HG02678 (cell line): ENCODE measurements around the gene FBP2.
"Not testable (repeated sequence)": the region's sequence is repeated elsewhere in the genome, so short reads cannot be mapped to it uniquely, and the experiment has no call there.

ENCODE experiments used
- ATAC-seq: cut with Tn5 transposase; IDR thresholded peaks from one replicate; pipeline ENCODE4 v1.9.1; 2021; ENCODE audit warnings: mild to moderate bottlenecking, moderate library complexity; ENCODE audit not compliant: unreplicated experiment

FBP2 gene

GRCh38 chr9:94566550-94566949, 27.1 kb downstream of the FBP2 start:
- ATAC-seq, result no peak

DNA sequence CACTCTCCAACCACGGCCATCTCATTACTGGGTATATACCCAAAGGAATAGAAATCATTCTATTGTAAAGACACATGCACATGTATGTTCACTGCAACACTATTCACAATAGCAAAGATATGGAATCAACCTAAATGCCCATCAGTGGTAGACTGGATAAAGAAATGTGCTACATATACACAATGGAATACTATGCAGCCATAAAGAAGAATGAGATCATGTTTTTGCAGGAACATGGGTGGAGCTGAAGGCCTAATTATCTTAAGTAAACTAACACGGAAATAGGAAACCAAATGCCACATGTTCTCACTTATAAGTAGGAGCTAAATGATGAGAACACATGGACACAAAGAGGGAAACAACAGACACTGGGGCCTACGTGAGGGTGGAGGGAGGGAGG, 29.3 kb downstream of the FBP2 start:
- not testable (repeated sequence) for ATAC-seq

- ATAC-seq, result no peak
Measured at GRCh38 chr9:94563548-94563947, 30.1 kb downstream of the FBP2 start.

DNA sequence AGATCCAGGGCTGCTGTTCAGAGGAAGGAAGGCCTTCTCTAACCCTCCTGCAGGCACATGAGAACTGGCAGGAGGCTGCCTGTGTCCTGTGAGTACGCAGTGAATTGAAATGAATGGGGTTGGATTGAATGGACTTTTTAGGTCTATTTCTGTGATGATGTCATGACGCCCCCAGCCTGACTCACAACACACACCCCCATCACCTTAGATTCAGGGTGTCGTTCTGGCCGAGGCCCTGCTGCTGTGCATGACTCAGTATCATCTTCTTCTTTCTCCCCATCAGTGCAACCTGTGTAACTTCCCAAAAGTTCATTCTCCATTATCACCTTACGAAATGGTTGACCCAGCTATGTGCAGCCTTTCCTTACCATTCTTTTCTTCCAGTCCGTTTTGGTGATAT, 33.4 kb downstream of the FBP2 start:
- ATAC-seq, result no peak

DNA sequence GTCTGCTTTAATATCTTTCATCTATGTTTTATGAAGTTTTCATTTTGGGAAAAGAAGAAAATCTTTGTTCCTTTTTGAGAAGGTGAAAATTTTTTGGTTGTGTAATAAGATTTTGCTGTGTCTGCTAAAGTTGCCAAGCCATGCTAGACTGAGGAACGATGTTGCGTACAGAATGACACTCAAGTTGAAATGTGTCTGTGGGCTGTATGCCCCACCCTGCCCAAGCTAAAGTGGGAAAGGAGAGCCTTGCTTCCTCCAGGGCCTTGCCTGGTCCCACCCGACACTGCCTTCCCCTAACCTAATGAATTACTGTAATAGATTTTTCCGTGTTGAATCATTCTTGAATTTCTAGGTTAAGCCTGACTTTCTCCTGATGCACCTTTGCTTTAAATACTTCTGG, 36.2 kb downstream of the FBP2 start:
- ATAC-seq, result no peak

GRCh38 chr9:94554439-94555331, 38.9 kb downstream of the FBP2 start, which contains the start of gene PCAT7:
PCAT7 (plus strand) TSS chr9:94555083.
- ATAC-seq, result no peak

DNA sequence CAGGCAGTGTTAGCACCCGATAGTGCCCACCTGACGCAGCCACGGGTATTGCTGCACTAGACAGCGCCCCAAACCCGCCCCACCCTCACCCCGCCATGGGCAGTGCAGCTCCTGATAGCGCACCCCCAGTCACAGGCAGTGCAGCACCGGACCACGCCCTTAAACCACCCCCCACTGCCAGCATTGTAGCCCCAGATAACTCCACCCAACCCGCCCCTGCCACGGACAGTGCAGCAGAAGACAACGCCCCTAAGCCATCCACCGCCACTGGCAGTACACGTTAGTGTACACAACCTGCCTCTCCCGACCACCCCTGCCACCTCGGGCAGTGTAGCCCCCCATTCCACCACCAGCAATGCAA, 39.6 kb downstream of the FBP2 start:
- no peak for ATAC-seq

- ATAC-seq, result no peak
Measured at GRCh38 chr9:94553029-94553938, 40.3 kb downstream of the FBP2 start.

- no peak for ATAC-seq
Measured at GRCh38 chr9:94545940-94546339, 47.7 kb downstream of the FBP2 start.

- not testable (repeated sequence) for ATAC-seq
Measured at GRCh38 chr9:94544335-94544734, 49.3 kb downstream of the FBP2 start.

DNA sequence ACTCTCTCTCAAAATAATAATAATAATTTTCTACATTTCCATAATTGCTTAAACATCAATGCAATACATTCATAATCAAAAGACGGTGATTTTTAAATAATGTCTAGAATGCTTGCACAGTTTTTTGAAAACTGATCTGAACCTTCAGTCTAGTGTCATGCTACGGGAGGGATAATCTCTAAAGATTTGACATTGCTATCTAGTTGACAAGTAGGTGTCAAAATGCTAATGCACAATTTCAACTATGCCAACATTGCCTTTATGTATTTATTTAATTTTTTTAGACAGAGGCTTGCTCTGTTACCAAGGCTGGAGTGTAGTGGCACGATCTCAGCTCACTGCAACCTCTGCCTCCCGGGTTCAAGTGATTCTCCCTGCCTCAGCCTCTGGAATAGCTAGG, 54.7 kb downstream of the FBP2 start:
- no peak for ATAC-seq

DNA sequence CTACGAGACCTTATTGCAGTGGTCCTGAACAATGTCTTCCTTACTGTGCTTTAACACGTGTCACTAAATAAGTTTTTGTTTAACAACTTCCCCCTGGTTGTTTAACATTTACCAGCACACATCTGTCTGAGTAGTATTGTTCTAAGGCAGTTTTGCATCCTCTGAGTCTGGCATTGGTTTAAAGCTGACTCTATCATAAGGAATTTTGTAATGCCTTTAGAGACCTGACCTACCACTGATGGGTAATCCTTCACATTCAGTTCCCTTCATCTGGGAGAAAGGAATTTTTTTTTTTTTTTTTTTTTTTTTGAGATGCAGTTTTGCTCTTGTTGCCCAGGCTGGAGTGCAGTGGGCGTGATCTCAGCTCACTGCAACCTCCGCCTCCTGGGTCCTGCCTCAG, 58.7 kb downstream of the FBP2 start:
- no peak for ATAC-seq

DNA sequence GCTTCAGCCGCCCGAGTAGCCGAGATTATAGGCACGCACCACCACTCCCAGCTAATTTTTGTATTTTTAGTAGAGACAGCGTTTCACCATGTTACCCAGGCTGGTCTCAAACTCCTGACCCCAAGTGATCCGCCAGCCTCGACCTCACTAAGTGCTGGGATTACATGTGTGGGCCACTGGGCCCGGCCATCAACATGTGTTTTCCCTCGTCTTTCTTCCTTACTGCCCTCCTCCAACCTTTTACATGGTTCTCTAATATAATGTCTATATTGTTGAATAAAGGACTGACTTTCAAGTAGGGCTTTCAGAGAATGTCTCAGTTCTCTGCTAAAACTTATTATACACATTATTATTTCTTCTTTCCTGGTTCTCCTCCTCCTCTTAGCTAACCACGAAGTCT, 60.0 kb downstream of the FBP2 start:
- ATAC-seq, result no peak

GRCh38 chr9:94533155-94533554, 60.5 kb downstream of the FBP2 start:
- no peak for ATAC-seq

DNA sequence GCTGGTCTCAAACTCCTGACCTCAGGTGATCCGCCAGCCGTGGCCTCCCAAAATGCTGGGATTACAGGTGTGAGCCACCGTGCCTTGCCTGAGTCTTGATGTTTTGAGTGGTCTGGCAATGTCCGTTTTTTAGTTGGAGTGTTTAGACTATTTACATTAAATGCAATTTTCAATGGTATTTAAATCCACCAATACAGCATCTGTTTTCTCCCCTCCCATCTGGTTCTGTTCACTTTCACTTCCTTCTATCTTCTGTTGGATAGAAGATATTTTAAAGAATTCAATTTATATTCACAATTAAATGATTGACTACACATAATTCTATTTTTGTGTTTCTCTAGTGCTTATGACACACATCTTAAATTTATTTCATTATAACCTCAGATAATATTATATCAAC, 64.7 kb downstream of the FBP2 start:
- no peak for ATAC-seq

DNA sequence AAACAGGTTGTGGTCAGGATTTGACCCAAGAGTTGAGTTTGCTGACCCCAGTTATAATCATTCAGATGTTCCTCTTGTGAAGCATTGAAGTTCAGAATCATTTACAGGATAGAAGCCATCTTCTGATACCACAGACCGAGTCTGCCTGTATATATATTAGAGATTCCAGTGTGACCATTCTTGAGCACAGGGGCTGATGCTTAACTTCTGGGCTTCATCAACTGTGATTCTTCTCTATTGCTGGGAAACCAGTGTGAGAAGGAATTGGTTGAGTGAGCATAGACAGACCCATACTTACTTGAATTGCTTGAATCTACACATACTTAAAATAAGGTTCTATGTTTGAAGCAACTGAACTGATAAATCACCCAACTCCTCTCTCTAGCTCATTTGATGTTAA, 66.7 kb downstream of the FBP2 start:
- no peak for ATAC-seq

GRCh38 chr9:94526271-94526670, 67.4 kb downstream of the FBP2 start:
- ATAC-seq, result no peak

- no peak for ATAC-seq
Measured at GRCh38 chr9:94525396-94526035, 68.1 kb downstream of the FBP2 start.

GRCh38 chr9:94517254-94517653, 76.4 kb downstream of the FBP2 start:
- ATAC-seq, result no peak

DNA sequence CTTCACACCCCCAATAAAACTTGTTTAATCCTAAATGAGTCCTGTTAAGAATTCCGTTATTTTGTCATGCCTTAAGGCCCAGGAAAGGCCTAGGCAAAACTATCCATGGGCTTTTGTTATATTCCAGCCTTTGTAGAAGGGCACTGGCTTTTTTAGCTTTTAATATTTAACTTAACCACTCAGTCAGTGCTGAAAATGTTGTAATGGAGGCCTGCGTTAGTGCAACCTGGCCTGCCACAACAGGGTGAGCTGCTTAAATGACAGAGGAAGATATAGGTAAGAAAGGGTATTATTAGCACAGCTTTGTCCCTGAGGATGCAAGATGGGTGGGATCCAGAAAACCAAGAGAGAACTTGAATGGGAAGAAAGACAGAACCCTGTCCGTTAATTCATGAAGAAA, 78.9 kb downstream of the FBP2 start:
- ATAC-seq, result no peak

- ATAC-seq, result no peak
Measured at GRCh38 chr9:94511955-94512265, 81.7 kb downstream of the FBP2 start.
